RWPE2 (cell line): Measurements from ENCODE around the gene FUBP3.

Source experiments
- ATAC-seq: fragments of 200-7000 bp; cut with Tn5 transposase; 3 replicates; pipeline ENCODE4 v1.9.1; 2021; ENCODE audit warnings: low read depth
- DNase-seq: peaks from one replicate; pipeline ENCODE4 v3.0.0-alpha.2; 2020; ENCODE audit warnings: low spot score
- H3K27ac ChIP-seq: fragments of 450-650 bp; 2 replicates; pipeline ENCODE4 v1.5.1; 2017; ENCODE audit warnings: mild to moderate bottlenecking; ENCODE audit not compliant: poor library complexity, severe bottlenecking
- H3K27me3 ChIP-seq: fragments of 250-450 bp; sonication (Bioruptor Pico); 2 replicates; pipeline ENCODE4 v1.5.1; 2021; ENCODE audit warnings: mild to moderate bottlenecking, moderate library complexity; ENCODE audit not compliant: insufficient read depth, poor library complexity, severe bottlenecking
- H3K36me3 ChIP-seq: fragments of 250-450 bp; sonication (Bioruptor Pico); 2 replicates; pipeline ENCODE4 v1.5.1; 2020; ENCODE audit warnings: low read depth, mild to moderate bottlenecking, moderate library complexity
- H3K4me1 ChIP-seq: fragments of 250-450 bp; sonication (Bioruptor Pico); 2 replicates; pipeline ENCODE4 v1.5.1; 2021; ENCODE audit warnings: mild to moderate bottlenecking, moderate library complexity; ENCODE audit not compliant: insufficient read depth, poor library complexity, severe bottlenecking
- H3K4me3 ChIP-seq: fragments of 250-450 bp; sonication (Bioruptor Pico); 2 replicates; pipeline ENCODE4 v1.5.1; 2021; ENCODE audit warnings: mild to moderate bottlenecking, moderate library complexity; ENCODE audit not compliant: severe bottlenecking
- H3K9me3 ChIP-seq: fragments of 250-450 bp; sonication (Bioruptor Pico); 2 replicates; pipeline ENCODE4 v1.5.1; 2021; ENCODE audit warnings: mild to moderate bottlenecking, moderate library complexity; ENCODE audit not compliant: severe bottlenecking
- CTCF ChIP-seq: fragments of 450-650 bp; IDR thresholded peaks from one replicate; pipeline ENCODE4 v1.5.1; 2017; ENCODE audit warnings: mild to moderate bottlenecking, moderate library complexity; ENCODE audit not compliant: poor library complexity, severe bottlenecking

The FUBP3 gene

GRCh38 chr9:130634191-130634768 is 54.9 kb downstream of the FUBP3 start:
- Histone ChIP-seq H3K36me3 (peaks cover 79% of the 10 kb centered on the region), H3K4me1 (no peaks in the 10 kb centered on the region), H3K27me3 (no peaks in the 10 kb centered on the region), H3K4me3 (no peak overlapping the region), H3K9me3 (no peaks in the 10 kb centered on the region), H3K27ac (no peak overlapping the region)
- TF ChIP-seq CTCF = no peak
- DNase-seq (no peak), ATAC-seq (no peak)

GRCh38 chr9:130634801-130635200 is 55.4 kb downstream of the FUBP3 start:
- H3K4me3 ChIP-seq = no peak overlapping the region
- no peaks in the 10 kb centered on the region for H3K9me3 ChIP-seq
- peaks cover 74% of the 10 kb centered on the region for H3K36me3 ChIP-seq
- no peak overlapping the region for H3K27ac ChIP-seq
- no peak for DNase-seq
- no peaks in the 10 kb centered on the region for H3K4me1 ChIP-seq
- no peak for TF ChIP-seq CTCF
- no peaks in the 10 kb centered on the region for H3K27me3 ChIP-seq
- ATAC-seq = no peak

- ATAC-seq (no peak), DNase-seq (no peak)
- Histone ChIP-seq H3K4me3 (no peak overlapping the region), H3K4me1 (no peaks in the 10 kb centered on the region), H3K27me3 (no peaks in the 10 kb centered on the region), H3K36me3 (peaks cover 69% of the 10 kb centered on the region), H3K9me3 (no peaks in the 10 kb centered on the region), H3K27ac (no peak overlapping the region)
- TF ChIP-seq CTCF = no peak
Observed at GRCh38 chr9:130635306-130635705, 55.9 kb downstream of the FUBP3 start.

GRCh38 chr9:130635721-130636647 is 56.6 kb downstream of the FUBP3 start:
- Histone ChIP-seq H3K4me3 (no peak overlapping the region), H3K27ac (no peak overlapping the region), H3K9me3 (no peaks in the 10 kb centered on the region), H3K4me1 (no peaks in the 10 kb centered on the region), H3K36me3 (peaks cover 63% of the 10 kb centered on the region), H3K27me3 (no peaks in the 10 kb centered on the region)
- DNase-seq = no peak
- ATAC-seq = no peak
- no peak for TF ChIP-seq CTCF

GRCh38 chr9:130636648-130637020 is 57.3 kb downstream of the FUBP3 start:
- ATAC-seq (no peak), DNase-seq (no peak)
- H3K27ac ChIP-seq = no peak overlapping the region
- no peak overlapping the region for H3K4me3 ChIP-seq
- H3K9me3 ChIP-seq = no peaks in the 10 kb centered on the region
- no peaks in the 10 kb centered on the region for H3K4me1 ChIP-seq
- H3K27me3 ChIP-seq = no peaks in the 10 kb centered on the region
- H3K36me3 ChIP-seq = peaks cover 57% of the 10 kb centered on the region
- no peak for TF ChIP-seq CTCF
